ENCODE measurements around the gene SIPA1. TPM values are rescaled to one million over a fixed set of nuclear protein-coding genes. Genes with fewer than 3 reads are reported as not detected.

SIPA1 gene
- polyA plus RNA-seq, 1 experiment: 11.4 TPM

DNA sequence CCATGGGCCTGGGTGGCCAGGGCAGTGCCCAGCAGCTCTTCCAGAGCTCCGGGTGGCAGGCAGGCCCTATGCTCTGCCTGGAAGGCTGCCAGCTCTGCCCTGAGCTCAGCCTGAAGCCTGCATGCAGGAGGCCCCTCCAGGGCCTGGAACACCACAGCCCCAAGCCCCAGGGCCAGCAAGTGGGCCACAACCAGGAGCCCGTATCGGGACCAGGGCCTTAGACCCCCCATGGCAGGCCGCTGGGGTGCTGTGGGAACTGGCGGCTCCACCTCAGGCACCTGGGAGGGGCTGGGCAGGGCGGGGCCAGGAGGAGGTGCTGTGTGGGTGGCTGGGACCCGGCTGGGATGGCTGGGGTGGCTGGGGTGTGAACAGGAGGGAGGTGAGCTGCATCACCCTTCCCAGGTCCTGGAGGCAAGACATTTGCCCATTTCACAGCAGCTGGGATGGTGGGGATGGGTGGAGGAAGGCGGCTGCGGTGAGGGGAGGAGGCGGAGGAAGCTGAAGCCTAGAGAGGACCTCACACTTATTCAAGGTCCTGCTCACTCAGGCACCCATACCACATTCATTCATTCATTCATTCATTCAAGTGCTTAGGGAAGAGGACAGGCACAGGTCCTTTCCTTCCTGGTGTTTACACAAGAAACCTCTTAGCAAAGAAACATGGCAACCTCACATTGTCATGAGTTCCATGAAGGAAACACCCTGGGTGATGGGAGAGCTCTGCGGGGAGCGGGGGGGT lies 42.2 kb upstream of the SIPA1 start, which contains the start of gene KCNK7:
Gene KCNK7 (minus strand): TSS at position 258 of the 739 bp plus-strand sequence. CDS start 28 bp downstream, at position 230.
- Histone ChIP-seq H3K27ac (ENCODE audit: low read depth, low read length) (no peak within 1 kb of the TSS), H3K9me3 (ENCODE audit: control insufficient read depth, insufficient read depth, low read length) (no peaks in the 10 kb centered on the region), H3K4me3 (ENCODE audit: low read depth, low read length) (no peak within 1 kb of the TSS), H3K27me3 (ENCODE audit: control insufficient read depth, insufficient read depth, low read length) (no peaks in the 10 kb centered on the region)
- no peak for TF ChIP-seq CTCF (IDR thresholded peaks at IDR 0.05; ENCODE audit: low read depth, low read length)
- POLR2A ChIA-PET: interaction anchor here (1.3 to 1.5 kb wide), 2 partner anchors 9 to 19 kb away, joined by 4 read pairs; no protein-coding TSS in a partner anchor
- CTCF ChIA-PET: interaction anchor here (2.7 to 3.8 kb wide), 2 partner anchors 18 to 54 kb away, joined by 17 to 48 read pairs; no protein-coding TSS in a partner anchor
- DNase-seq (ENCODE audit: low read depth, low spot score): no peak

- Histone ChIP-seq H3K27ac (ENCODE audit: low read depth, low read length) (no peak overlapping the region), H3K9me3 (ENCODE audit: control insufficient read depth, insufficient read depth, low read length) (no peaks in the 10 kb centered on the region), H3K27me3 (ENCODE audit: control insufficient read depth, insufficient read depth, low read length) (no peaks in the 10 kb centered on the region), H3K4me3 (ENCODE audit: low read depth, low read length) (no peak overlapping the region)
- ChIA-PET CTCF (no interaction called here), POLR2A (interaction anchor here (0.7 kb wide), 1 partner anchor 56 kb away, joined by 3 read pairs; no protein-coding TSS in a partner anchor)
- TF ChIP-seq CTCF (IDR thresholded peaks at IDR 0.05; ENCODE audit: low read depth, low read length): no peak
- no peak for DNase-seq (ENCODE audit: low read depth, low spot score)
Measured at GRCh38 chr11:65596520-65596919, 41.4 kb upstream of the SIPA1 start.

- POLR2A ChIA-PET: no interaction called here
- no peak for TF ChIP-seq CTCF (IDR thresholded peaks at IDR 0.05; ENCODE audit: low read depth, low read length)
- Histone ChIP-seq H3K27ac (ENCODE audit: low read depth, low read length) (no peak overlapping the region), H3K9me3 (ENCODE audit: control insufficient read depth, insufficient read depth, low read length) (no peaks in the 10 kb centered on the region), H3K27me3 (ENCODE audit: control insufficient read depth, insufficient read depth, low read length) (no peaks in the 10 kb centered on the region), H3K4me3 (ENCODE audit: low read depth, low read length) (no peak overlapping the region)
- no peak for DNase-seq (ENCODE audit: low read depth, low spot score)
- CTCF ChIA-PET: no interaction called here
Measured at GRCh38 chr11:65598258-65598699, 39.6 kb upstream of the SIPA1 start.

DNA sequence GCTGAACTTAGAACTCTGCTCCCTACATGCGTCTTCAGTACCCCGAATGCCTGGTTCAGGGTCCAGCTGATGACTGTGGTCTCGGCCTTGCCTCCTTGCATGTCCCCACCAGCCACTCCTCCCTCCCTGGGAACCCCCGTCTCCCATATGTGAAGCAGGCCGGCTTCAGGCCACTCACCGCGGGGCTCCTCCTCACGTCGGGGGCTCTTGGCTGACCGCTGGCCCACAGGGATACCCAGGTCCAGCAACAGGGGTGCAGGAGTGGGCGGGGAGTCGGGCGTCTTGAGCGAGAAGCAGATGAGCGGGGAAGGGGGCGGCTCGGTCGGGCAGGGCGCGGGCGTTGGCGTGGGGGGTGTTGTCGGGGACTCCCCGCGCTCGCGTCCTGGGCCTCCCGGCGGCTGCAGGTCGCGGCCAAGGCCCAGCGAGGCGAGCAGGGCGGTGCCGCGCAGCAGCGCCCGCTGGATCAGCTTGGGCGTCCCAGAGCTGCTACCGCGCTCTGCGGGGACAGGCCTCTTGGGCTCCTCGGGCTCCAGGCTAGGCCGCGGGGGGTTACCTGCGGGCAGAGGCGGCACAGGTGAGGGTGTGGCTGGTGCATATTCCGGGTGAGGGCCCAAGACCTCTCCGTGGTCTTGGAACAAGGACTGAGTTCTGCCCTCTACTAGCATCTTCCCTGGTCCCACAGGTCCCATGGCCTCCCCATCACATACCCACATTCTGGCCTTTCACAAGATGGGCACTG lies 38.5 kb upstream of the SIPA1 start:
- H3K9me3 ChIP-seq (ENCODE audit: control insufficient read depth, insufficient read depth, low read length): no peaks in the 10 kb centered on the region
- POLR2A ChIA-PET: no interaction called here
- no peaks in the 10 kb centered on the region for H3K27me3 ChIP-seq (ENCODE audit: control insufficient read depth, insufficient read depth, low read length)
- no peak for TF ChIP-seq CTCF (IDR thresholded peaks at IDR 0.05; ENCODE audit: low read depth, low read length)
- no peak overlapping the region for H3K4me3 ChIP-seq (ENCODE audit: low read depth, low read length)
- no peak overlapping the region for H3K27ac ChIP-seq (ENCODE audit: low read depth, low read length)
- no peak for DNase-seq (ENCODE audit: low read depth, low spot score)
- CTCF ChIA-PET: no interaction called here

GRCh38 chr11:65599955-65600246 lies 38.0 kb upstream of the SIPA1 start:
- Histone ChIP-seq H3K4me3 (ENCODE audit: low read depth, low read length) (no peak overlapping the region), H3K9me3 (ENCODE audit: control insufficient read depth, insufficient read depth, low read length) (no peaks in the 10 kb centered on the region), H3K27ac (ENCODE audit: low read depth, low read length) (no peak overlapping the region), H3K27me3 (ENCODE audit: control insufficient read depth, insufficient read depth, low read length) (no peaks in the 10 kb centered on the region)
- CTCF ChIA-PET: no interaction called here
- DNase-seq (ENCODE audit: low read depth, low spot score): no peak
- no peak for TF ChIP-seq CTCF (IDR thresholded peaks at IDR 0.05; ENCODE audit: low read depth, low read length)
- POLR2A ChIA-PET: no interaction called here
